DMS53 (cell line): ENCODE results near the gene NKD1.

ENCODE experiments used
- DNase-seq: peaks from one replicate; lab custom pipeline; 2025; lab: John Stamatoyannopoulos, UW

The NKD1 gene

DNA sequence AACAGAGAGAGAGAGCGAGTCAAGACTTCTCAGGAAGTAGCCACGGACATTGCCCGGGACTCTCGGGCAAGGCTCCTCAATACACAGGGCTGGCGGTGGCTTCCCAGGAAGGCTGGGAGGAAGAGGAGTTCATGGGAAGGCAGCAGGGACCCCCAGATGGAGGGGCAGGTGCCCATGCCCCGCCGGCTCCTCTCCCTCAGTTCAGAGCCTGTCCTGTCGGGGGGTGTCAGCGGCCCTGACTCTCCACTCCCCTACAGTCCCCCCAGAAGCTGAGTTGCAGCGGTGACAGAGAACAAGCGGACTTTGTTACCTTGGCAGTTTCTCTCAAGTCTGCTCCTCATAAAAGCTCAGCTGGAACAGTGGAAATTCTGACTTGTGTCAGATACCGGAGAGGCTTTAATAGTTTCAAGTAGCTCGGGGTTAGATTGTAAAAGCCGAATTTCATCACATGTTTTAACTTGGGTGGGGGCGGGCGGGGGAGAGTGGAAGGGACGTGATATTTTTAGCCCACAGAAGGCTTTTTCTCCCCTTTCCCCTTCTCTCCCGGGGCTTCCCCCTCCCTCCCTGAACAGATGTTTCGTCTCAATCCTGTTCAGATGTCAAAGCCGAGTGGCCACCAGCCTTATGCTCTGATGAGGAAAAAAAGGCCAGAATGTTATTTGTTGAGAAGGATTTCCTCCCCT, 65.2 kb downstream of the NKD1 start:
- DNase-seq: no peak

DNA sequence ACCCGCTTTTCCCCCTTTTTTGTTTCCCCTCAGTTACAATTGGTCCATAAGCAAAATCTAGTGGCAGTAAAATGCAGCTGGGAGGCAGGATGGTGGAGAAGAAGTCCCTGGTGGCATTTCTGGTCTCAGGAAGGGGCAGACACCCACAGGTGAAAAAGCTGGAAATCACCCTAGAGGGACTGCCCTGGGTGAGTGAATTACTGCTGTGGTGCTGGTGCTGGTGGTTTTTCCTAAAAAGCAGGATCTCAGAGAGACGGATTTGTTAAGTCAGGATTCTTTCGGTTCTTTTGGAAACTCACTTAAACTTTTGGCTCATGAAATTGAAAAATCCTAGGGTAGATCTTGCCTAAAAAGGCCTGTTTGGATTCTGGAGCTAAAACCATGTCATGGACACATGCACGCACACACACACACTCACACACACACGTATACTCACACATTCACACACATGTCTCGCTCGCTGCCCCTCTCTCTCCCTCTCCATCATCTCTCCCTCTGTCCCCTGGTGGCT, 65.8 kb downstream of the NKD1 start:
- no peak for DNase-seq

DNA sequence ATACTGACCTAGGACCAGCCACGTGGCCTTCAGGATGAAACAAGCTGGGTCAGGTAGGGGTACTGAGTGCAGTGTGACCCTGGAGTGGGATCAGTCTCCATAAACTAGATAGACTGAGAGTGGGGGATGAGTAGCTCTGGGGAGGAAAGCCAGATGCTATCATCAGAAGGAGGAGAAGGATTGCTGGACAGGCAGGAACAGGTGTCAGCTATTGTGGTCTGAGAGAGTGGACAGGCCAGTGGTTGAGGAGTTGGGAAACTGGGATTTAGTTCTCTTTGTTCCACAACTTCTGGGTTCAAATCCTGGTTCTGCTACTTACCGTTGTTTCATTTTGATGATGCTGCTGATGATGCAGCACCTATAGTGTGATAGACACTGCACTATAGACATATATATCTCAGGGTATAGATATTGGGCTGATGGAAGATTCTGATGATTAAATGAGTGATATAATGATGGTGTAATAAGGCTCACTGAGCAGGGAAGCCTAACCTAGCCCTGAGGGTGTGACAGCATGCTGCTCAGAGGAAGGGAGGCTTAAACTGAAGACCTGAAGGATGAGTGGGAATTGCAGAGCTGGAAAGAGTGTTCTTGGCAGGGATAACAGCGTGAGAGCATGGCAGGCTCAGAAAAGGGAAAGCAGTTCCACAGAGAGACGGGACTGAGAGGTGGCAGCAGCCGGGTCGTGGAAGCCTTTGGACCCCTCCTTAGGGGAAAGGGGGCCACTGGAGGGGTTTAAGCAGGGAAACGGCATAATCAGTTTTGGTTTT, 66.9 kb downstream of the NKD1 start:
- no peak for DNase-seq

DNA sequence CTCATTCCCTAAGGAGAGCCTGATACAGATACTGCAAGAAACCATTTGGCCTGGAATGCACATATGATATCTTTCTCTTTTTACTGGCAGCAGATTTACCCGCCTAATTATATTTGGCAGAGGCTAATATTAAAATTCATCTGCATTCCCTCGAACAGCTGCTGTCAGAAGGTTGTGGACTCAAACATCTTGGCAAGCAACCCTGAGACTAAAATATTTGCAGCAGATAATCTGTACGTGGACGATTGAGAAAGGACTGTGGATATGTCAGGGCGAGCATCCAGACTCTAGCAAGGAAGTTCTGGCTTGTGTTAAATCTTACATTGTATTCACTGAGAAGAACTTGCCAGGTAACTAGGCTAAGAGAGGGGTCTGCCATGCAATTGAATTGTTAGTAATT, 67.7 kb downstream of the NKD1 start:
- DNase-seq: no peak

DNA sequence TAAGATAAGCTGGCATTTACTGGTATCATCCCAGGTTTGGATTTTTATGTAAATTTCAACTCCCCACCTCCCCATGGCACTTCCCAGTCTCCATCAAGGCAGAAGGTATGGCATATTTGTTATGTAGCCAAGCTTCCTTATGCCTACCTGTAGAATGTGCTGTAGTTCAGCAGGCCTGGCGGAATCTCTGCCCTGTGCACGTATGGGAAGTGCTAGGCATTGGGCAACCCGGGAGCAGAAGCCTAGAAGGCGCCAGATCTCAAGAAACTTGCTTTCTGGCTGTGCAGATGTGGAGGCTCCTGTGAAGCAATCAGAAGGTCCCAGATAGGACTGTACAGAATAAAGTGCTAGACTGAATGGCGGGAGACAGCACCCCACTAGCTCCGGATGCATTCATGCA, 68.2 kb downstream of the NKD1 start:
- no peak for DNase-seq

DNA sequence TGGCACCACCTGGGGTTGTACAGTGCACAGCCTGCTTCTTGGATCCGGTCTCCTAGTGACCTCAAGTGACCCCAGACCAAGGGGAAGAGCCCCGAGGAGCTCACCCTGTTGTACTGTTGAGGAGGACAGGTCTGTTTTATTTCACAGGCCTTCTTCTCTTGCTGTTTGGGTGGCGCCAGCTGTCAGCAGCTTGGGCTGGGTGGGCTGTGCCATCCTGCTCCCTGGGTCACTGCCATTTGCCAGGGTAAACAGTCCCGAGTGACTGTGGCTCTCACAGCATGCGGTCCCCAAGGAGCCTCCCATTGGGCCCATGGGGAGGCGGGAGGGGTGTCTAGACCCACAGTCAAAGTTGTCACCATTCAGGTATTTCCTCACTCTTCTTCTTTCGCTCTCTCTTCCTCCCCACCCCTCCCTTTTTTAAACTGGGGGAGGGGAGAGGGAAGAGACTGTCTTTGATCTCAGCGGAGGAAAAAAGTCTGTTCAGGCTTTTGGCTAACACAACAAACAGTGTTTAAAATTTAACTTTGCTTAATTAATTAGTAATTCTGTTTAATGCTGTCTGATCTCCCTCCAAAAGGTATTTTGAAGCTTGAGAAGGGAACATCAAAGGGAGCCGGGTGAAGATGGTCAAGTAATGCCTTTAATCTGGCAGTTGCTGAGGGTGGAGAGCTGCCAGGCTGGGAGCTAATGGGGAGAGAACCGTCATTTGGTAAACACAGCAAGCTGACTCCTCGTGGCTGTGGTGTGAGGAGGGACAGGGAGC, 68.9 kb downstream of the NKD1 start:
- no peak for DNase-seq

DNA sequence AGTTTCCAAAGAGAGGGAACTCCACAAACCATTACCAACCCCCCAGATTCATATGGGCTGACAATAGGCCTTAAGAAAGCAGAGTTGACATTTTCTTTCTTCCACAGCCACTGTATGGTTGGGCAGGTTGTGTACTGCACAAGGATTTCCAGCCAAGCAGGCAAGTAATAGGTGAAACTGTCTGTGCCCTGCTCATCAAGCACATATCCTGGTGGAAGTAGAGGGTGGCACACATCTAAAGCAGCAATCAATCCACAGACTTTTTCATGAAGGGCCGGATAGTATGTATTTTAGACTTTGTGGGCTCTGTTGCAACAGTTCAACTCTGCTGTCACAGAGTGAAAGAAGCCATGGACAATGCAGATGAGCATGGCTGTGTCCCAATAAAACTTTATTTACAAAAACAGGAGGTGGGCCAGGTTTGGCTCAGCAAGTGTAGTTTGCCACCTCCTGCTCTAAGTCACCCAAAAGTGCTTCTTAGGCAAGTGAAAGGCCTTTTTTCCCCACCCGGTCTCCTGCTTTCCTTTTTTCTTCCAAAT, 69.5 kb downstream of the NKD1 start:
- no peak for DNase-seq

DNA sequence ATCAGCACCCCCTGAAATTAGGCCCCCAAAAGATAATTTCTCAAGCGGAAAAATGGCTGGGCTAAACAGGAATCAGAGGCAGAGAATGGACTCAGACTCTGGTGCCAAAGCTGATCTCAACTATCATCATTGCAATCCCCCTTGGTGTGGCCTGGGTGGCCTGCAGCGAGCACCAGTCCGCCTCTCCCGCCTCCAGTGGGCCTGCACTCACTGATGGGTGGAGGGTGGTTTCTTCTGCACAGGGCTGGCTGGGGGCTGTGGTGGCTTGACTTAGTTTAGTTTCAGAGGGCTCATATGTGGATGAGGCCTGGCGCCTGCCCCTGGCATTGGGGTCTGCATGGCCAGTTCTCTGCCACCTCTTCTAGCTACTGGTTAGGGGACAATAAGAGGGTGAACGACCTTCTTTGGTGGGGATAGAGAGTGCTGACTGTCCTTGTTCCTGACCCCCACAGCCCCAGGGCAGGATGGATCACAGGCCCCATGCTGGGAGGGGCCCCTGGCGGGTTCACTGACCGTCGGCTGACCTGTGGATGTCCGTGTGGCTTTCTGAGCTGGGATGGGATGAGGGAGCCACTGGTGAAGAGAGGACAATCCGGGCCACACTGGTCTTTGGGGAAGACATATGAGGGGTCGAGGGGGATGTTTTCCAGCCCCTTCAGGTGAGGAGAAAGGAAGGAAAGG, 70.2 kb downstream of the NKD1 start:
- DNase-seq: no peak

DNA sequence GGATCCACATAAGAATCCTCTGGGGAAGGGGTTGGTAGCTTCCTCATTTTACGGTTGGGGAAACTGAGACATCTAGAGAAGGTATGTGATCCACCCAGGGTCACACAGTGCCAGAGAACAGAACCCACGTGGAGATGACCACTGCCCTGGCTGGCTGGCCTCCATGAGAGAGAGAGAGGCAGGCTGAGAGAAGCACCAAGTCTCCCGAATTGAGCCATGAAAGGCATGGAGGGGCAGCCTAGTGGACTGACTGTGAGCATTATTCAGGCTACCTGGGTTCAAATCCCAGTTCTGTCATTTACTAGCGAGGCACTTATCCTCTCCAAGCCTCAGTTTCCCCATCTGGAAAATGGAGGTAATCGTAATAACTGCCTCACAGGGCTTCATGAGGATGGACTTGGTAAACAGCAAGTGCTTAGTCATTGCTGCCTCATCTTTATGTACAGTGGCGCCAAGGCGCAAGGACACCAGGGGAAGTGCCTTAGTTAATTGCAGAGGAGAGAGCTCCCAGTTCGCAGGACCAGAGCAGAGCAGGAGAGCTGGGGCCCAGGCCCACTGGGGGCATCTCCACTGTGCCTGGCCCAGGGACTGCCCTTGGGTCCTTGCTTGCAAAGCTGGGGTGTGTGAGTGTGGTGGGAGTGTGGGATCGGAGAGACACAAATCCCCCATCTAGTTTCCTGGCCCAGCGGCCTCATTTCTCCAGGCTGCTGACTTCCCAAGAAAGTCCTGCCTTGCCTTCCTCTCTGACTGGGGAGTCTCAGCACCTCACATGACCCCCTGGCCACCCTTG, 71.7 kb downstream of the NKD1 start:
- no peak for DNase-seq

DNA sequence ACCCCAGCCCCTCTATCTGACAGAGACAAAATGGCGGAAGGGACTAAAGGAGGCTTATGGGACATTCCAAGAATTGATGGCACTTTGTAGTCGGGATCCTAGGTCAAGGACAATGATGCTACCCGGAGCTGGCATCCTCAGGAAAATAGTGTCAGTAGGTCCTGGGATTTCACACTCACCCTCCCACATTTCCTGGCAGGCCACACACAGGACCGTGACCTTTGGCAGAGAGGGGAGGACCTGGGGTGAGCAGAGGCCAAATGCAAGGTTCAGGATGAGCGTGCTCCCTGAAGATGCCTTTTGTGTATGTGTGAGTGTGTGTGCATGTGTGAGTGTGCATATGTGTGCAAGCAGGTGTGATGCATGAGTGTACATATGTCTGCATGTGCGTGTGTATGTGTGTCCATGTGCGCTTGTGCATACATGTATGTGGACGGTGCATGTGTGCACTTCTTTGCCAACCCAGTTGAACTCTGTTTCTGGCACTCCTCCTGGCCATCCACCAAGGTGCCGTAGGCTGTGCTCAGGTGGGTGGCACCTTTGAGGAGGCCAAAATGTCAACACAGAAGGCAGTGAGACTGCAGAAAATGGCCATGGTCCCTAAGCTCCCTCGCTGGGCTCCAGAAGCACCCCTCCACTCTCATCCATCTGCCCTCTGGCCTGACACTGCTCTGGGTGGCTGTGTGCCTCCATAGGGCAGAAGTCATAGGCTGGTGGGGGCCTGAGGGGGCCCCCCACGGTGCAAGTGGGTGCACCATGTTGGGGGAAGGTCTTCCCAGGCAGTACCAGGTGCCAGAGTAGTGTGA, 72.7 kb downstream of the NKD1 start:
- DNase-seq: no peak

DNA sequence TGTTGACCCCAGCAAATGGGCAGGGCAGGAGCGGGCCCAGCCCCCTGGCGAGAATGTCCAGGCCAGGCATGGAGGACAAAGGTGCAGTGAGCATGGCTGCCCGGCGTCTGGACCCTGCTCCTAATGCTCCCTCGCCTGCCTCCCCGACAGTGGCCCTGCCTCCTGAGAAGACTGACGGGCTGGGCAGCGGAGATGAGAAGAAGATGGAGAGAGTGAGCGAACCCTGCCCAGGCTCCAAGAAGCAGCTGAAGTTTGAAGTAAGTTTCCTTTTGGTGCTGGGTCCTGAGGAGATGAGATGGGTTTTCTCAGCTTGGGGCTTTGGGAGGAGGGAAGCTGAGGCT, 73.2 kb downstream of the NKD1 start:
- no peak for DNase-seq

DNA sequence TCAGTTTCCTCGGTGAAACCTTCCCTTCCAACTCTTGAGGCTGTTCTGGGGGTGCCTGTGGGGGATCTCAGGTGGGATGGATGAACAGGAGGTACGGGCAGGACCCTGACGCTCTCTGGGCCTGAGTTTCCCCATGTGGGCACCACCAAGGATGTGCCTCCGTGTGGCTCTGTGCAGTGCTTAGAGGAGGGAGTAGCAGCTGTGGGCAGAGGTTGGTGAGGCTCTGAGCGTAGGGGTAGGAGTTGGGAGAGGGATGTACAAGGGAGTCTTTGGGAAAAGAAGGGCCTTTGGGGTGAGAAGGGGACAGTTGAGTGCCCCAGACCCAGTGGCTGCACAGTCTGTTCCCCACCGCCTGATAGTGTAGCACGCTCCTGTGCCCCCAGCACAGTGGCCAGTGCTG, 73.8 kb downstream of the NKD1 start:
- DNase-seq: no peak

DNA sequence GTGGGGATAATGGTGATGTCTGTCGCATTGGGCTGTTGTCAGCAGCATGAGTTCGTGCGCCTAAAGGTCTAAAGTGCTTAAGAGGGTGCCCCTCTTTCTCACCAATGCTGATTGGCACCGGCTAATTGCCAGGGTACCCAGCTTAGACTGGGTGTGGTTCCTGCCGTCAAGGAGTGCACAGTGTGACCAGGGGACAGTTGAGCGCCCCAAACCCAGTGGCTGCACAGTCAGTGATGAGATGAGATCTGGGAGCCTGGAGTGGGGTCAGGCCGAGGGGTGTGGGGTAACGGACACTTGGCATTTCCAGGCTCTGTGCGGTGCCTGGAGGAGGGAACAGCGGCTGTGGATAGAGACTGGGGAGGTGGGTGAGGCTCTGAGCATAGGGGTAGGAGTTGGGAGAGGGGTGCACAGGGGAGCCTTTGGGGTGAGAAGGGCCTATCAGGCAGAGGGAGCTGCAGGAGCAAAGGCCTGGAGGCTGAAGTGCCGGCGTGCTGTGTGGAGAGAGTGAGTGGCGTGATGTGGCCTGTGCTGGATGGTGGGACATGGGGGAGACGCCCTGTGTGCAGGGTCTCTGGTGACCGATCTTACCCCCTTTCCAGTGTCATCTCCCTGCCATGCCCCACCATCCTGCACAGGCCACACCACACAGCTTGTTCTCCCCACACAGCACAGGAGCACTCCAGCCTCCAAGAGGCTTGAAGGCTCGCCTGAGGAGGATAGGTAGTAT, 74.6 kb downstream of the NKD1 start:
- no peak for DNase-seq

DNA sequence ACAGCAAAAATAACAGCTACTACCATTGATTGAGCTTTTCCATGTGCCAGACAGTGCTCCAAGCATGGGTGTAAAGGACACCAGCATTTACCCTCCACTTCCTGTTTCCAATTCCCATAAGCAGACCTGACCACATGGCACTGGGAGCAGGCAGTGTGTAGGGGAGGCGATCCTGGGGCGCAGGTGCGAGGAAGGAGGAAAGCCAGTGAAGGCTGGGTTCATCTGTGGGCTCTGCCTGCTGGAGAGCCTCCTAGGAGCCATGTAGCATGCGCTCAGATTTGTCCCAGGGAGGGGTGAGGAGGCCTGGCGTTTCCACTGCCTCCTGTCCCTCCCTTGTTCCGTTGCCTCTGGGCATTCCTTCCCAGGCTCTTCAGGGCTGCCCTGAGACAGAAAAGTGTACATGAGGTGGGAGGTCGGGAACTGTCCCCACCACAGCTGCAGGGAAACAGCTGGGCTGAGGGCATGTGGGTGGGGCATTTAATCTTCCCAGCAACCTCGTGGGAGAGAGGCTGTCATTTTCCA, 76.3 kb downstream of the NKD1 start:
- no peak for DNase-seq

DNA sequence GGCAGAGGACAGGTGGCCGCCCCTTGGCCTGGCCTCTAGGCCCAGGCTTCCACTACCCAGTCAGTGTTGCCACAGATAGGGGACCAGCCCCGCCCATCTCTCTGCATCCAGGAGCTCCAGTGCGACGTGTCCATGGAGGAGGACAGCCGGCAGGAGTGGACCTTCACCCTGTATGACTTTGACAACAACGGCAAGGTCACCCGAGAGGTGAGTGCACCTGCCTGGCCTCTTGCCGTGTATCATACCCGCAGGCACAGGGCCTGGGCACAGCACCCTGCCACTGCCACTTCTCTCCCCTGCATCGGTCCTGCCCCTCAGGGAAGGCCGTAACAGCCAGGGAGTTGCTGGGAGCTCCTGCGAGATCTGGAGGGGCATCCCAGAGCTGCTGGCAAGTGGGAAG, 77.2 kb downstream of the NKD1 start:
- no peak for DNase-seq

DNA sequence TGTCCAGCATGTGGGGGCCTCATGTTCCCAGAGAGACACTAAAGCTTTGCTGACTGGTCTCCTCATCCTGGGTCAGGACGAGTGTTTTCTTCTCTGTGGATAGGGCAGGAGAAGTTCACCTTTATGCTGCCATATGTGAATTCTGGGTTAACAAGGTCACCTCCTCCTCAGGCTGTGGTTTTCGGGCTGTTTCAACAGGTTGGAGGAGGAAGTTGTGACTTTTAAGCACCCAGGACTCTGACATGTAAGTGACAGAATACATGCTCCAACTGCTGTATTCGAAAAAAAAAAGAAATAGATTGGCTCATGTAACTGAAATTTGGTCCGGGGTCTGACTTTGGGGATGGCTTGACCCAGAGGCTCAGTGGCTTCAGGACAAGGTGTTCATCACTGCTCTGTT, 78.7 kb downstream of the NKD1 start:
- no peak for DNase-seq

DNA sequence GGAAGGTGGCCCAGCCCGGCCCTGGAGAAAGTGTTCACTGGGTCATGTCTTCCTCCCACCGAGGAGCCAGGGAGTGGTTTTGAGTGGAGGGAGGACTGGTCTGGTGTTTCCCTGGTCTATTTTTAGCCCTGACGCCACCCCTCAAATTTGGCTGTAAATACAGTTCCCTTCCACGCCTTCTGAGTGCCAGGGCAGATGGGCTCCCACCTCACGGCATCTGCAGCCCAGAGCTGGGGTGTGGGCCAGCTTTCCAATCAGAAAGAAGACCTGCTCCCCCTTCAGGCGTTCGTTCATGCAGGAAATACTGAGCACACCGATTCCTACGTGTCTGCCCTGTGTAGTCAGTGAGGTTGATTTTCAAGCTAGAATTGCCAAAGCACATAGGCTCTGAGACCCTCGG, 79.2 kb downstream of the NKD1 start:
- no peak for DNase-seq

DNA sequence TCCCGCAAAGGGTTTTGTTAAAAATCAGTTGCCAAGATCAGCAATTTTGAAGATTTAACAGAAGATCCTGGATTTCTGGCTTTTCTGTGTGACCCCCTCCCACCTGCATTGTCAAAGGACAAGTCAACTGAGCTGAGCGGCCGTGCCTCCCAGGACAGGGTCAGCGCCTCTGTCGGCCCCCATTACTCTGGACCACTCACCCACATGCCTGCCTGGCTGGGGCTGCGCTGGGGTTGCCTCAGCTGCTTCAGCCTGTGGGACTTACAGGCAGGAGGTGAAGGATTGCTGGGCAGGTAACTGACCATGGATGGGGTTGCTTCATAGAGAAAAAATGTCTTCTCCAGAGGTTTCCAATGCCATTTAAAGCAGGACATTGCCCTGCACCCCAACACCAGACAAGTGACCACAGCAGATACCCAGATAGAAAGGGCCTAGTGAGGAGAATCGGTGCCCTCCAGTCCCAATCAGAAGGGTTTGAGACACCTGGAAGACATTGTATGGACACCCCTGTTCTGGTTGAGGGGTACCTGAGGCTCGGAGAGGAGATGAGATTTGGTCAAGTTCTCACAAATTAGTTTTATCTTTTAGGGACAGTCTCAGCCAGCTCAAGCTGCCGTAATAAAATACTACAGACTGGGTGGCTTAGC, 80.1 kb downstream of the NKD1 start:
- no peak for DNase-seq

DNA sequence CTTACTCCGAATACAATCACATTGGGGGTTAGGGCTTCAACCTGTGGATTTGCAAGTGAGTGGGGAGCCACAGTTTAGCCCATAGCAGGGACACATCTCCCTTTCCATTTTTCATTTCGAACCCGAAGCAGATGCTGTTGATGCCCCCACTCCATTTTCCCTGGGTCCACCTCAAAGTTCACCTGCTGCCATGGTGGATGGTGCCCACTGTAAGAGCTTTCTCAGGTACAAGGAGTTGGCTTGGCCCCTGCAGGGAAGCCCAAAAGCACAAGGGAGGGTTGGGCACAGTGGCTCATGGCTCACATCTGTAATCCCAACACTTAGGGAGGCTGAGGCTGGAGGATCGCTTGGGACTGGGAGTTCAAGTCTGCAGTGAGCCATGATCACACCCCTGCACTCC, 81.1 kb downstream of the NKD1 start:
- no peak for DNase-seq
